Endodermal cell (in vitro differentiated cells): ENCODE data around the gene CREG1. TPM values are rescaled to one million over a fixed set of nuclear protein-coding genes. Genes with fewer than 3 reads are reported as not detected.

Experiments
- DNase-seq: peaks from one replicate; pipeline ENCODE4 v3.0.0-alpha.2; 2017
- H3K27ac ChIP-seq: 2 replicates; pipeline ENCODE4 v1.5.1; 2013; ENCODE audit warnings: mild to moderate bottlenecking, low read depth, low read length, moderate library complexity
- H3K27me3 ChIP-seq: 2 replicates; pipeline ENCODE4 v1.6.1; 2013; ENCODE audit warnings: mild to moderate bottlenecking, low read length, moderate library complexity; ENCODE audit not compliant: insufficient read depth, control insufficient read depth, poor library complexity, severe bottlenecking
- H3K36me3 ChIP-seq: 2 replicates; pipeline ENCODE4 v1.7.0; 2013; ENCODE audit warnings: mild to moderate bottlenecking, low read length, moderate library complexity; ENCODE audit not compliant: control insufficient read depth, insufficient read depth
- H3K4me1 ChIP-seq: one replicate; pipeline ENCODE4 v1.7.0; 2013; ENCODE audit warnings: low read length; ENCODE audit not compliant: control insufficient read depth, insufficient read depth
- H3K4me3 ChIP-seq: 2 replicates; pipeline ENCODE4 v1.5.1; 2013; ENCODE audit warnings: mild to moderate bottlenecking, low read length, moderate library complexity
- H3K9ac ChIP-seq: 2 replicates; pipeline ENCODE4 v1.6.1; 2013; ENCODE audit warnings: mild to moderate bottlenecking, low read length, moderate library complexity; ENCODE audit not compliant: poor library complexity, severe bottlenecking; ENCODE audit errors: extremely low read depth
- H3K9me3 ChIP-seq: 2 replicates; pipeline ENCODE4 v1.6.1; 2013; ENCODE audit warnings: mild to moderate bottlenecking, low read length, moderate library complexity; ENCODE audit not compliant: control insufficient read depth
- H3K27ac Mint-ChIP-seq: 2 replicates; pipeline ENCODE4 v1.8.0; 2020; ENCODE audit warnings: mixed read lengths
- H3K27me3 Mint-ChIP-seq: 2 replicates; pipeline ENCODE4 v1.8.0; 2021; ENCODE audit warnings: mild to moderate bottlenecking, mixed read lengths; ENCODE audit not compliant: insufficient read depth
- H3K36me3 Mint-ChIP-seq: 2 replicates; pipeline ENCODE4 v1.8.0; 2020; ENCODE audit warnings: low read depth, mixed read lengths
- H3K4me1 Mint-ChIP-seq: 2 replicates; pipeline ENCODE4 v1.8.0; 2020; ENCODE audit warnings: mixed read lengths
- H3K4me3 Mint-ChIP-seq: 2 replicates; pipeline ENCODE4 v1.8.0; 2020; ENCODE audit warnings: mild to moderate bottlenecking, moderate library complexity, mixed read lengths
- H3K9me3 Mint-ChIP-seq: 2 replicates; pipeline ENCODE4 v1.8.0; 2020; ENCODE audit warnings: mild to moderate bottlenecking, mixed read lengths
- CTCF ChIP-seq: fragments of 200-600 bp; sonication (generic); conservative IDR thresholded peaks from 2 replicates; pipeline ENCODE4 v1.5.0; 2021; ENCODE audit warnings: antibody characterized with exemption, mild to moderate bottlenecking
- WGBS, 2 experiments: methylation state at CpG; one replicate each; pipeline versions ENCODE4 v1.1.5 to v1.1.7; 2013; ENCODE audit warnings: missing lambda C conversion rate in 2 of 2, mixed read lengths in 1 of 2; ENCODE audit not compliant: insufficient coverage in 1 of 2, insufficient read length in 1 of 2; 5-methylcytosine and 5-hydroxymethylcytosine counted together
- total RNA-seq, 2 donors: library from RNA; stranded (reverse); fragmentation: NEBNext Ultra II Directional in 1 of 2; extraction: Animal tissue kit (Norgen Biotek cat#: 25700) in 1 of 2; gene quantifications; 2 replicates in 1 of 2; 3 replicates in 1 of 2; pipeline ENCODE4 v1.2.1, GENCODE V29; 2021

Gene CREG1
- total RNA-seq, 2 donors from 2014 or later: 19.0 to 19.7 TPM

- H3K27me3 Mint-ChIP-seq: peaks cover 4% of the 10 kb centered on the region
- peaks cover 7% of the 10 kb centered on the region for H3K9me3 Mint-ChIP-seq
- no peak overlapping the region for H3K4me3 Mint-ChIP-seq
- Histone ChIP-seq H3K27ac (no peak overlapping the region), H3K9me3 (no peaks in the 10 kb centered on the region), H3K36me3 (no peaks in the 10 kb centered on the region), H3K9ac (no peak overlapping the region), H3K4me1 (no peaks in the 10 kb centered on the region), H3K27me3 (no peaks in the 10 kb centered on the region), H3K4me3 (no peak overlapping the region)
- no peaks in the 10 kb centered on the region for H3K36me3 Mint-ChIP-seq
- H3K27ac Mint-ChIP-seq: no peak overlapping the region
- no CpG with 5 or more reads among the region's 1 CpG for WGBS, 2 experiments
- TF ChIP-seq CTCF: no peak
- H3K4me1 Mint-ChIP-seq: no peaks in the 10 kb centered on the region
- DNase-seq: no peak
Measured at GRCh38 chr1:167587872-167588271, 34.3 kb upstream of the CREG1 start.

- H3K9me3 Mint-ChIP-seq: peaks cover 7% of the 10 kb centered on the region
- WGBS, 2 experiments: 96 to 100% methylated on average over 1 to 2 of the region's 2 CpGs
- Histone ChIP-seq H3K27ac (no peak overlapping the region), H3K9ac (no peak overlapping the region), H3K36me3 (no peaks in the 10 kb centered on the region), H3K4me3 (no peak overlapping the region), H3K9me3 (no peaks in the 10 kb centered on the region), H3K27me3 (no peaks in the 10 kb centered on the region), H3K4me1 (no peaks in the 10 kb centered on the region)
- TF ChIP-seq CTCF: no peak
- H3K4me1 Mint-ChIP-seq: no peaks in the 10 kb centered on the region
- peak overlapping the region; percentile 39 for H3K27ac Mint-ChIP-seq
- H3K36me3 Mint-ChIP-seq: no peaks in the 10 kb centered on the region
- no peak overlapping the region for H3K4me3 Mint-ChIP-seq
- H3K27me3 Mint-ChIP-seq: peaks cover 4% of the 10 kb centered on the region
- DNase-seq: no peak
Measured at GRCh38 chr1:167587342-167587741, 33.8 kb upstream of the CREG1 start.

- no peaks in the 10 kb centered on the region for H3K27me3 ChIP-seq
- TF ChIP-seq CTCF: no peak
- DNase-seq: no peak
- no peaks in the 10 kb centered on the region for H3K4me1 ChIP-seq
- H3K9me3 ChIP-seq: no peaks in the 10 kb centered on the region
- Mint-ChIP-seq H3K9me3 (peaks cover 1% of the 10 kb centered on the region), H3K36me3 (no peaks in the 10 kb centered on the region), H3K4me1 (no peaks in the 10 kb centered on the region), H3K27ac (no peak overlapping the region), H3K4me3 (no peak overlapping the region), H3K27me3 (peaks cover 4% of the 10 kb centered on the region)
- no peak overlapping the region for H3K4me3 ChIP-seq
- H3K27ac ChIP-seq: no peak overlapping the region
- no peak overlapping the region for H3K9ac ChIP-seq
- no peaks in the 10 kb centered on the region for H3K36me3 ChIP-seq
- WGBS, 2 experiments: 94 to 100% methylated on average over 2 to 3 of the region's 3 CpGs
Measured at GRCh38 chr1:167584581-167584980, 31.0 kb upstream of the CREG1 start.
